HG03460 (cell line): ENCODE measurements around the gene KHNYN.
A peak's percentile ranks its signal among the peaks of the same experiment; 100 is the strongest.

ENCODE experiments used
- ATAC-seq: cut with Tn5 transposase; IDR thresholded peaks from one replicate; pipeline ENCODE4 v1.9.1; 2021; ENCODE audit not compliant: unreplicated experiment

The KHNYN gene

GRCh38 chr14:24399999-24400718 is 29.6 kb upstream of the KHNYN start:
- no peak for ATAC-seq

GRCh38 chr14:24401810-24402702 is 27.7 kb upstream of the KHNYN start:
- ATAC-seq, result no peak

GRCh38 chr14:24403294-24403998 is 26.3 kb upstream of the KHNYN start:
- ATAC-seq, result no peak

- ATAC-seq, result no peak
Observed at GRCh38 chr14:24404814-24405213, 24.9 kb upstream of the KHNYN start.

GRCh38 chr14:24406416-24406815 is 23.3 kb upstream of the KHNYN start:
- ATAC-seq, result no peak

GRCh38 chr14:24407608-24408325 is 22.0 kb upstream of the KHNYN start:
- ATAC-seq, result no peak

GRCh38 chr14:24408764-24409163 is 21.0 kb upstream of the KHNYN start:
- ATAC-seq, result no peak

GRCh38 chr14:24409192-24409591 is 20.6 kb upstream of the KHNYN start:
- no peak for ATAC-seq

GRCh38 chr14:24409956-24410355 is 19.8 kb upstream of the KHNYN start:
- no peak for ATAC-seq

- peak; percentile 50 for ATAC-seq
Observed at GRCh38 chr14:24411443-24412389, 18.0 kb upstream of the KHNYN start.

- no peak for ATAC-seq
Observed at GRCh38 chr14:24414077-24414476, 15.7 kb upstream of the KHNYN start.

- no peak for ATAC-seq
Observed at GRCh38 chr14:24414732-24415420, 14.9 kb upstream of the KHNYN start.

- ATAC-seq, result no peak
Observed at GRCh38 chr14:24415421-24416253, 14.1 kb upstream of the KHNYN start.

- no peak for ATAC-seq
Observed at GRCh38 chr14:24416254-24416931, 13.4 kb upstream of the KHNYN start.

- no peak for ATAC-seq
Observed at GRCh38 chr14:24416932-24417619, 12.7 kb upstream of the KHNYN start.

- ATAC-seq, result no peak
Observed at GRCh38 chr14:24417832-24418491, 11.8 kb upstream of the KHNYN start.

GRCh38 chr14:24418492-24418873 is 11.3 kb upstream of the KHNYN start:
- ATAC-seq, result no peak
